CD4-positive, alpha-beta T cell treated with Interleukin-15 for 1 hour (primary cell): ENCODE measurements around the gene ZNF717.
"Not testable (repeated sequence)": the region's sequence is repeated elsewhere in the genome, so short reads cannot be mapped to it uniquely, and the experiment has no call there.

ENCODE experiments used
- DNase-seq: peaks from one replicate; pipeline ENCODE4 v3.0.0-alpha.2; 2020

The ZNF717 gene

DNA sequence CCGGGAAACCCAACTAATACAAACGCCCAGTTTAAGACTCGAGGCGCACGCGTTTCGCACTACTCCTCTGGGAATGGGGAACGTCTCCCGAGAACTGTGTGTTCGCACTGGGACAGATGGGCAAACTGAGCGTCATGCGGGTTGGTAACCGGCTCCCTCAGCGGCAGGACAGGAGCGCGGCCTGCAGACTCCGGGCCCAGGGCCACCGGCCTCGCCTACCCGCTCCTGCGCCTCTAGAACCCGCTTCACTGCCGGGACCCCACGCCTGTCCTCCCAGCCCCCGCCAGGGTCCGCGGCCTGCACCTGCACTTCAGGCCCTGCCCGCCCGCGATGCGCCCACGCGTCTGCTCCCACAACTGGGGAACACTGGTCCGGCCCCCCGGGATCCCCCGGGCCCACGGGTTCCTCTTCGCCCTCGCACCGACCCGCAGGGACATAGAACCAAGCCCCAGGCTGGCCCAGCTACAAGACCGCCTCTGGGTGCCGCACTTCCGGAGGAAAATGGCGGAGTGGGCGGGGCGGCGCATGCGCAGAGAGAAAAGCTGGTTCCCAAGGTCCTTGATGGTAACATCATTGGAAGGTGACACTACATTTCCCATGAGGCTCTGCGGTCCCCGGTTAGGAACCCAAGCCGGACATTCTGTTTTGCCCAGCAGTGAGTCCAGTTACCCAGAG is at the start of gene ZNF717:
ZNF717 (minus strand) TSS at position 469 of the 675 bp plus-strand sequence. CDS start 2,187 bp downstream, outside the sequence.
- DNase-seq, result peak; percentile 94

DNA sequence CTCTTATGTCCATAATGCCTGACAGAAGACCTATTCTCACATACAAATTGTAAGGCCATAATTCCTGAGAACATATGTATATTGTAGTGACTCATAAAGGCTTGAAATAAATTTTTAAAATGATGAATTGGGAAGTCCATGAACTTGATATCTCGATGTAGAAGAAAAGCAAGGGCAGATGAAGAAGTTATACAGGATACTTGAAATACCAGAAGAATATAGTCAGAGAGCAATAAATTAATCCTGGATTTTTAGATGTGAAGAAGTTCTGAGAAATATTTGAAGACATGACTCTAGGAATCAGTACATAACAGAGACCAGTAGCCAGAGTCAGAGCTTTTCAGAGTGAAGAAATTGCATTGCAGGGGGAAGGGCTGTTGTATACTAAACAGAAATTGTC is 45.7 kb upstream of the ZNF717 start:
- DNase-seq, result not testable (repeated sequence)

DNA sequence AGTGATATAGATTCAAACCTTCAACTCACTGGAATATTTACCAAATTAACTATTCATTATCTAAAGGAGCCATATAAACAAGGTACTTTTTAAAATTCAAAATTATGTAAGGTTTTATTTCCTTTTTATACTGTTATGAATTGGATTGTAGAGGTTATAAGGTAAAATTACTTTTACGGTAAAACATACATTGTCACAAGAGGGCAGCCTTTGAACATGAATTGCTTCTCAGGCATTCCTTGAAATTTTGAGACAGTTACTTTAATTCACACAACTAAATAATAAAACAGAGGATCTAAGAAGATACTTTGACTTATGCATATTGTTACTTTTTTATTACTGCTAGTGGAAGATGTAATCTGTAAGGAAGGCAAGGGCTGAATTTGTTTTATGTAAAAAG is 32.7 kb upstream of the ZNF717 start:
- DNase-seq, result not testable (repeated sequence)

- DNase-seq, result not testable (repeated sequence)
These were observed 31.2 kb upstream of the ZNF717 start for GRCh38 chr3:75816287-75817180.

GRCh38 chr3:75814797-75815196 is 29.4 kb upstream of the ZNF717 start:
- DNase-seq, result no peak

- no peak for DNase-seq
These were observed 2.8 kb downstream of the ZNF717 start for GRCh38 chr3:75782506-75782905.

DNA sequence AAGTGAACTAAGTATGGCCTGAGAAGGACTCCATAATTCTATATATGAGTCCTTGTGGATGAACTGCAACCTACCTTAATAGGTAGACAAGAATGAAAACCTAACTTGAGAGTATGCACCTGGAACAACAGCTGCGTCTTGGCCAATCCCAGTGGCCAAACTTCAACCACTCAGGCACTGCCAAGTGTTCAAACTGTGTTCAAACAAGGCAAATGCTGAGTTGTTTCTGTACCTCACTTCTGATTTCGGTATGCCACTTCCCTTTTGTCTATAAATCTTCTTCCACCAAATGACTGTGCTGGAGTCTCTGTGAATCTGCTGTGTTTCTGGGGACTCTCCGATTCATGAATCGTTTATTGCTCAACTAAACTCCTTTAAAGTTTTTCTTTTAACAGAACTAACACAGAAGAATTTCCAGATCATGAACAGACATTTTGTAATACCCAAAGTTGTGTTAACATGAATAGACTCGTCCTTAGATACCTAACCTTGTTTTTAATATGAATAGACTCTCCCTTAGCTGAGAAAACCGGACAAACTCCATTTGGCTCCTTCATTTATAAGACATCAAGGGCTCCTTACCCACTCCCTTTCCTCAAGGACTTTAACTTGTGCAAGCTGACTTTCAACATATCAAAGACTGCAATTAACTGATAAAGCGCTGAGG is 4.1 kb downstream of the ZNF717 start:
- no peak for DNase-seq

DNA sequence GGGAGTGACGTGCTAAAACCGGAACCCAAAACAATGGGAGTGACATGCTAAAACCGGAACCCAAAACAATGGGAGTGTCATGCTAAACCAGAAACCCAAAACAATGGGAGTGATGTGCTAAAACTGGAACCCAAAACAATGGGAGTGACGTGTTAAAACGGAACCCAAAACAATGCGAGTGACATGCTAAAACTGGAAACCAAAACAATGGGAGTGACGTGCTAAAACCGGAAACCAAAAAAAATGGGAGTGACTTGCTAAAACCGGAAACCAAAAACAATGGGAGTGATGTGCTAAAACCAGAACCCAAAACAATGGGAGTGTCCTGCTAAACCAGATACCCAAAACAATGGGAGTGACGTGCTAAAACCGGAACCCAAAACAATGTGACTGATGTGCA is 7.6 kb downstream of the ZNF717 start:
- not testable (repeated sequence) for DNase-seq

DNA sequence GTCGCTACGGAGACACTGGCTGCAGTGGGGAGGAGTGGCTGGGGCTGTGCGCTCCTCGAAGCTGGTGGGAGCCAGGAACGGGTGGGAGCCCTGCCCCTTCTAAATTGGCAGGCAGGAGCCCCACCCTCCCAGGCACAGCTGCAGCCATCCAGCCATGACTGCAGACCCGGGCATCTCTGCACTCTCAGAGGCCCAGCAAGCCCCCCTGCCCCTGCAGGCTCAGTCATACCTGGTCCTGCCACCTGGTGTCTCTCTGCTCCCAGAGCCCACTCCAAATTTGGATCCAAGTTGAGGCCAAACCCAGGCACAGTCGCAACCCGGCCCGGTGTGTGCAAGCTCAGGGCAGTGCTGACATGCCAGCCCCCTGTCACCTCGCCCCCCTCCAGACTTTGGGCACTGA is 13.7 kb downstream of the ZNF717 start:
- DNase-seq, result not testable (repeated sequence)

DNA sequence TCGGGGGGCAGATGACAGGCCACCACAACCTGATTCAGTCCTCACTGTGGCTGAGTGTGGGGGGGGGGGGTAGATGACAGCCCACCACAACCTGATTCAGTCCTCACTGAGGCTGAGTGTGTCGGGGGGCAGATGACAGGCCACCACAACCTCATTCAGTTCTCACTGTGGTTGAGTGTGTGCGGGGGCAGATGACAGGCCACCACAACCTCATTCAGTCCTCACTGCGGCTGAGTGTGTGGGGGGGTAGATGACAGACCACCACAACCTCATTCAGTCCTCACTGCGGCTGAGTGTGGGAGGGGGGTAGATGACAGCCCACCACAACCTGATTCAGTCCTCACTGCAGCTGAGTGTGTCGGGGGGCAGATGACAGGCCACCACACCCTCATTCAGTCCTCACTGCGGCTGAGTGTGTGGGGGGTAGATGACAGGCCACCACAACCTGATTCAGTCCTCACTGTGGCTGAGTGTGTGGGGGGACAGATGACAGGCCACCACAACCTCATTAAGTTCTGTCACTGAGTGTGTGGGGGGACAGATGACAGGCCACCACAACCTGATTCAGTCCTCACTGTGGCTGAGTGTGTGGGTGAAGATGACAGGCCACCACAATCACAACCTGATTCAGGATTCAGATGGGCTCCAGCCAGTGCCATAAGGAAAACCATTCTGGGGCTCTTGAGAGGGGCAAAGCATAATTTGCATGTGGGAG is 16.9 kb downstream of the ZNF717 start:
- no peak for DNase-seq

DNA sequence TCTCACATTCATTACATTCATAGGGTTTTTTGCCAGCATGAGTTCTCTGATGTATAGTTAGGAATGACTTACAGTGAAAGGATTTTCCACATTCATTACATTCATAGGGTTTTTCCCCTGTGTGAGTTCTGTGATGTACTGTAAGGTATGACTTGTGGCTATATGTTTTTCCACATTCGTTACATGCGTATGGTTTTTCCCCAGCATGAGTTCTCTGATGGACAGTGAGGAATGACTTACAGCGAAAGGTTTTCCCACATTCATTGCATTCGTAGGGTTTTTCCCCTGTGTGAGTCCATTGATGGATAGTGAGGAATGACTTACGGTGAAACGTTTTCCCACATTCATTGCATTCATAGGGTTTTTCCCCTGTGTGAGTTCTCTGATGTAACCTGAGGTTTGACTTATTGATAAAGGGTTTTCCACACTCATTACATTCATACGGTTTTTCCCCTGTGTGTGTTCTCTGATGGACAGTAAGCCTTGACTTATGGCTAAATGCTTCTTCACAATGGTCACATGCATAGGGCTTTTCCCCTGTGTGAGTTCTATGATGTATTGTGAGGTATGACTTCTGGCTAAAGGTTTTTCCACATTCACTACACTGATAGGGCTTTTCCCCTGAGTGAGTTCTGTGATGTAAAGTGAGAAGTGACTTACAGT is 47.4 kb downstream of the ZNF717 start:
- DNase-seq, result no peak

DNA sequence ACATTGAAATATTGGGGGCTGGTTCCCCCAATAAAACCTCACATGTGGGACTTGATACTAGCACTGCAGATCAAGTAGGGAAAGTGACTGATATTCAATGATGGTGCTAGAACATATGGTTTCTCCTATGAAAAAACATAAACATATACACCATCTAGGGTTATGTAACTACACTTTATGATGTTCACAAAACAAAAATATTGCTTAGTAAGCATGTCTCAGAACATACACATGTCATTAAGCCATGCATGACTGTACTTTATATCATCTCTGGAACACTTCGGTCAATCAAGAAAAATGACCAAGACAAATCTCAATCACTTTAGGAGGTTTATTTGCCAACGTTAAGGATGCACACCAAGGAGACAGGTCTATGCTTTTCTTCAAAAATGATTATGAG is 57.4 kb downstream of the ZNF717 start:
- no peak for DNase-seq

GRCh38 chr3:75692061-75692460 is 93.3 kb downstream of the ZNF717 start:
- no peak for DNase-seq

GRCh38 chr3:75687323-75687722 is 98.0 kb downstream of the ZNF717 start:
- DNase-seq, result no peak
